ENCODE data around the gene RAB6B.

DNA sequence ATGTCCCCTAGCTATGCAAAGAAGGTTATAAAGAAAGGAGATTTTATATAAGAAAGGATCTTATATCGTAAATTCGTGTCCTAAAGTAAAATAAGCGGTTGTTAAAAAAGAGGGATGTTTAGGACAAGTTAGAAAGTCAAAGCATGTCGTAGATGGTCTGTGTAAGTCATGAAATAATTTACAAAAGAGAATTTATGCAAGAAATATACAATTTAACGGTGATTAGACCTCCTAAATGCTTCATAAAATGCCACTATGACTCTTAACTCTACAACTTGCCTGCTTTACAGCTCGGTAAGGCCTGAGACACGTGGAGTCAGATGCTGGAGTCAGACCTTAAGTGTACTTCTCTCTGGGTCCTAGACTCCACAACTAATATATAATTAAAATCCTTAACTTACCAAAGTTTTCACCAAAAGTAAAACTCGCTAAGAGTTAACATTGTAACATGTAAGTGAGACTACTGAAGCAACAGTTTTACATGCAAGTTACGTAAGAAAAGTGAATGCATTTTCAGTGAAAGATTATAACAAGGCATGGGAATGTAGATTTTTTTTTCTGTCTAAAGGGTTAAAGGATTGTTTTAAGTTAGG is 103.4 kb downstream of the RAB6B start:
- TF ChIP-seq, protein P1, sequence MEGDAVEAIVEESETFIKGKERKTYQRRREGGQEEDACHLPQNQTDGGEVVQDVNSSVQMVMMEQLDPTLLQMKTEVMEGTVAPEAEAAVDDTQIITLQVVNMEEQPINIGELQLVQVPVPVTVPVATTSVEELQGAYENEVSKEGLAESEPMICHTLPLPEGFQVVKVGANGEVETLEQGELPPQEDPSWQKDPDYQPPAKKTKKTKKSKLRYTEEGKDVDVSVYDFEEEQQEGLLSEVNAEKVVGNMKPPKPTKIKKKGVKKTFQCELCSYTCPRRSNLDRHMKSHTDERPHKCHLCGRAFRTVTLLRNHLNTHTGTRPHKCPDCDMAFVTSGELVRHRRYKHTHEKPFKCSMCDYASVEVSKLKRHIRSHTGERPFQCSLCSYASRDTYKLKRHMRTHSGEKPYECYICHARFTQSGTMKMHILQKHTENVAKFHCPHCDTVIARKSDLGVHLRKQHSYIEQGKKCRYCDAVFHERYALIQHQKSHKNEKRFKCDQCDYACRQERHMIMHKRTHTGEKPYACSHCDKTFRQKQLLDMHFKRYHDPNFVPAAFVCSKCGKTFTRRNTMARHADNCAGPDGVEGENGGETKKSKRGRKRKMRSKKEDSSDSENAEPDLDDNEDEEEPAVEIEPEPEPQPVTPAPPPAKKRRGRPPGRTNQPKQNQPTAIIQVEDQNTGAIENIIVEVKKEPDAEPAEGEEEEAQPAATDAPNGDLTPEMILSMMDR (IDR thresholded peaks at IDR 0.05): no peak
- no peak for TF ChIP-seq GABPB1 (CRISPR knock-in tag; IDR thresholded peaks at IDR 0.05)
- TF ChIP-seq NR3C1 (CRISPR knock-in tag; conservative IDR thresholded peaks at IDR 0.05; ENCODE audit: low read depth): no peak
- TF ChIP-seq, protein P2, sequence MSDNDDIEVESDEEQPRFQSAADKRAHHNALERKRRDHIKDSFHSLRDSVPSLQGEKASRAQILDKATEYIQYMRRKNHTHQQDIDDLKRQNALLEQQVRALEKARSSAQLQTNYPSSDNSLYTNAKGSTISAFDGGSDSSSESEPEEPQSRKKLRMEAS (CRISPR knock-in tag; IDR thresholded peaks at IDR 0.05): no peak
- TF ChIP-seq CBFB (CRISPR knock-in tag; IDR thresholded peaks at IDR 0.05; ENCODE audit: low read depth): no peak
- TF ChIP-seq ZNF232 (CRISPR knock-in tag; IDR thresholded peaks at IDR 0.05): no peak
- TF ChIP-seq SP1 (CRISPR knock-in tag; conservative IDR thresholded peaks at IDR 0.05): no peak
- no peak for TF ChIP-seq ZNF396 (CRISPR knock-in tag; IDR thresholded peaks at IDR 0.05; ENCODE audit: borderline replicate concordance)
- no peak for TF ChIP-seq ZNF121 (CRISPR knock-in tag; IDR thresholded peaks at IDR 0.05)
- TF ChIP-seq, protein P3, sequence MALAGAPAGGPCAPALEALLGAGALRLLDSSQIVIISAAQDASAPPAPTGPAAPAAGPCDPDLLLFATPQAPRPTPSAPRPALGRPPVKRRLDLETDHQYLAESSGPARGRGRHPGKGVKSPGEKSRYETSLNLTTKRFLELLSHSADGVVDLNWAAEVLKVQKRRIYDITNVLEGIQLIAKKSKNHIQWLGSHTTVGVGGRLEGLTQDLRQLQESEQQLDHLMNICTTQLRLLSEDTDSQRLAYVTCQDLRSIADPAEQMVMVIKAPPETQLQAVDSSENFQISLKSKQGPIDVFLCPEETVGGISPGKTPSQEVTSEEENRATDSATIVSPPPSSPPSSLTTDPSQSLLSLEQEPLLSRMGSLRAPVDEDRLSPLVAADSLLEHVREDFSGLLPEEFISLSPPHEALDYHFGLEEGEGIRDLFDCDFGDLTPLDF (CRISPR knock-in tag; IDR thresholded peaks at IDR 0.05): no peak
- TF ChIP-seq ESRRA (CRISPR knock-in tag; IDR thresholded peaks at IDR 0.05; ENCODE audit: borderline replicate concordance): no peak
- TF ChIP-seq FOXK1 (CRISPR knock-in tag; IDR thresholded peaks at IDR 0.05): no peak
- no peak for TF ChIP-seq JUN (CRISPR knock-in tag; IDR thresholded peaks at IDR 0.05)
- no peak for TF ChIP-seq RELA (CRISPR knock-in tag; IDR thresholded peaks at IDR 0.05; ENCODE audit: borderline replicate concordance)
